ENCODE results near the gene CFAP99.

GRCh38 chr4:2370597-2371320, 48.0 kb upstream of the CFAP99 start:
- no peak for TF ChIP-seq CTCF (IDR thresholded peaks at IDR 0.05)
- no peak for TF ChIP-seq POLR2A (IDR thresholded peaks at IDR 0.05)
